ENCODE measurements around the gene PRPS2. TPM values are rescaled to one million over a fixed set of nuclear protein-coding genes. Genes with fewer than 3 reads are reported as not detected.

Gene PRPS2
- total RNA-seq, 4 donors from 2014 or later, result 16.6 to 31.7 (median 27.2) TPM

- Histone ChIP-seq H3K27ac (no peak overlapping the region), H3K4me3 (replicated peaks in 1 of 3) (no peak overlapping the region), H3K36me3 (no peaks in the 10 kb centered on the region), H3K4me1 (no peaks in the 10 kb centered on the region), H3K9me3 (no peaks in the 10 kb centered on the region), H3K27me3 (no peaks in the 10 kb centered on the region)
- intact Hi-C loops (cut with DNase I), result no loop called here
- WGBS, 2 donors, result 95 to 97% methylated on average over 2 to 3 of the region's 3 CpGs
- DNase-seq, result no peak
- no peak for TF ChIP-seq CTCF (IDR thresholded peaks at IDR 0.05)
- TF ChIP-seq POLR2A (IDR thresholded peaks at IDR 0.05), result no peak
These were observed 1.5 kb downstream of the PRPS2 start for GRCh38 chrX:12792711-12793110.

- DNase-seq, result no peak
- WGBS, 2 donors, result 93 to 94% methylated on average over 6 of the region's 6 CpGs
- H3K27ac ChIP-seq, result no peak overlapping the region
These were observed 3.4 kb downstream of the PRPS2 start for GRCh38 chrX:12794654-12795053.

GRCh38 chrX:12798601-12799000 lies 7.4 kb downstream of the PRPS2 start:
- Histone ChIP-seq H3K9me3 (no peaks in the 10 kb centered on the region), H3K27ac (no peak overlapping the region), H3K36me3 (no peaks in the 10 kb centered on the region), H3K27me3 (no peaks in the 10 kb centered on the region), H3K4me3 (replicated peaks in 1 of 3) (no peak overlapping the region), H3K4me1 (no peaks in the 10 kb centered on the region)
- intact Hi-C loops (cut with DNase I), result no loop called here
- no peak for DNase-seq
- no peak for TF ChIP-seq CTCF (IDR thresholded peaks at IDR 0.05)
- TF ChIP-seq POLR2A (IDR thresholded peaks at IDR 0.05), result no peak
- 80 to 87% methylated on average over 2 of the region's 3 CpGs for WGBS, 2 donors

More at GRCh38 chrX:12794654-12795053, 3.4 kb downstream of the PRPS2 start:
- Histone ChIP-seq H3K27me3 (no peaks in the 10 kb centered on the region), H3K4me1 (no peaks in the 10 kb centered on the region), H3K9me3 (no peaks in the 10 kb centered on the region), H3K4me3 (replicated peaks in 1 of 3) (no peak overlapping the region), H3K36me3 (no peaks in the 10 kb centered on the region)
- intact Hi-C loops (cut with DNase I), result no loop called here
- TF ChIP-seq POLR2A (IDR thresholded peaks at IDR 0.05) (no peak), CTCF (IDR thresholded peaks at IDR 0.05) (no peak)

- no peak for DNase-seq
- Histone ChIP-seq H3K9me3 (no peaks in the 10 kb centered on the region), H3K27ac (no peak overlapping the region), H3K4me1 (no peaks in the 10 kb centered on the region), H3K4me3 (replicated peaks in 1 of 3) (no peak overlapping the region), H3K27me3 (no peaks in the 10 kb centered on the region), H3K36me3 (no peaks in the 10 kb centered on the region)
- no peak for TF ChIP-seq POLR2A (IDR thresholded peaks at IDR 0.05)
- no peak for TF ChIP-seq CTCF (IDR thresholded peaks at IDR 0.05)
- intact Hi-C loops (cut with DNase I), result no loop called here
- WGBS, 2 donors, result 95 to 97% methylated on average over 13 of the region's 13 CpGs
These were observed 7.9 kb downstream of the PRPS2 start for GRCh38 chrX:12799118-12799517.

- 73 to 77% methylated on average over 5 of the region's 5 CpGs for WGBS, 2 donors
- no peak for DNase-seq
- Histone ChIP-seq H3K9me3 (no peaks in the 10 kb centered on the region), H3K36me3 (no peaks in the 10 kb centered on the region), H3K4me3 (replicated peaks in 1 of 3) (no peak overlapping the region), H3K4me1 (no peaks in the 10 kb centered on the region), H3K27ac (no peak overlapping the region), H3K27me3 (no peaks in the 10 kb centered on the region)
- no peak for TF ChIP-seq CTCF (IDR thresholded peaks at IDR 0.05)
- no peak for TF ChIP-seq POLR2A (IDR thresholded peaks at IDR 0.05)
- intact Hi-C loops (cut with DNase I), result no loop called here
These were observed 11.5 kb downstream of the PRPS2 start for GRCh38 chrX:12802741-12803140.
